Ecto neural progenitor cell (in vitro differentiated cells): Measurements from ENCODE around the gene ACKR3.

Experiments
- DNase-seq: peaks from one replicate; pipeline ENCODE4 v3.0.0-alpha.2; 2018; ENCODE audit warnings: low spot score

Gene ACKR3

DNA sequence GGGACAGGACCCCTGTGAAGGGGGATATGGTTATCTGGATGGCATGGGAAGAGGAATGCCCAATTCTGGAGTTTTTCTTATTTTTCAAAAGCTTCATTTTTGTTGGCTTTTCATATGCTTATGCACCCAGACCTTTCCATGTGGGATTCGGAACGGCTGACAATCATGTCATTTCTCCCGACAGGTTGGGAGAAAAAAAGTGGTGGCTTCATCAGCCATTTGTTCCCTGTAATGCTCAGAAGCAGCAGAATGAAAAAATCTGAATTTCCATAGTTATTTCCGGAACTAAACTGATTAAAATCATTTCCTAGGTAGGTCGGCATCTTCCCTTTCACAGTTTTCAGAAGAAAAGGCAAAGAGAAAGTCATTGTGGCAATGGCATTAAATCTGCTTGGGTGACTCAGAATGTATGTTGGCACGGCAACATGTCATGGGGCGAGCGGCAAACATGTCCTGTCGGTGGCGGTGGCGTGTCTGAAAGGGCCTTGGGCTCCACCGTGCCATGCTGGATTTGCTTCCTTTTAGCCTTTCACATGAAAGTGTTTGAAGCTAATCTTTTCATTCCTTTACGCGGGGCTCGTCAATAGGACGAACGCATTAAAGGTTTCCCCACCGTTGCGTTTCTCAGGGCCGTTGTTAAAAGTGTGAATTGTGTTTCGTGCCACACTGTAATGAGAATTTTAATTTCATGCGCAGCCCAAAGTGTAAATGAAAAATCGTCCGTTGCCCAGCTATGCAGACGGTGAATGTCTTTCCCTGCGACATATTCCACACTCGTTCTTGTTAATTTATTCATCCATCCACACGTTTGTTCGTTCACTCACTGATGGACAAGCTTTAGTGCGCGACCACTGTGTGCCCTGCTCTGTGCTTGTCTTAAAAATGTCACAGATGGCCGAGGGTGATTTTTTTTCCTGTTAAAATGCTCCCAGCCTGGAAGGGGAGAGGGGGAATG is 18.5 kb downstream of the ACKR3 start:
- no peak for DNase-seq

GRCh38 chr2:236588932-236589592 is 19.4 kb downstream of the ACKR3 start:
- no peak for DNase-seq

GRCh38 chr2:236590846-236591245 is 21.2 kb downstream of the ACKR3 start:
- DNase-seq, result no peak

- no peak for DNase-seq
Observed at GRCh38 chr2:236592821-236593220, 23.2 kb downstream of the ACKR3 start.

GRCh38 chr2:236593531-236593930 is 23.9 kb downstream of the ACKR3 start:
- no peak for DNase-seq

DNA sequence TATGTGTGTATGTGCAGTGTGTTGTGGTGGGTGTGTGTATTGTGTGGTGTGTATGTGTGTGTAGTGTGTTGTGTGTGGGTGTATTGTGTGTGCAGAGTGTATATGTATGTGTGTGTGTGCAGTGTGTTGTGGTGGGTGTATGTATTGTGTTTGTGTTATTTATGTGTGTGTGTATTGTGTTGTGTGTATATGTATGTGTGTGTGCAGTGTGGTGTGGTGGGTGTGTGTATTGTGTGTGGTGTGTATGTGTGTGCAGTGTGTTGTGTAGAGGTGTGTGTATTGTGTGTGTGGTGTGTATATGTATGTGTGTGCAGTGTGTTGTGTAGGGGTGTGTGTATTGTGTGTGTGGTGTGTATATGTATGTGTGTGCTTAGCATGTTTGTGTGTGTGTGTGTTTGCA is 24.3 kb downstream of the ACKR3 start:
- no peak for DNase-seq

DNA sequence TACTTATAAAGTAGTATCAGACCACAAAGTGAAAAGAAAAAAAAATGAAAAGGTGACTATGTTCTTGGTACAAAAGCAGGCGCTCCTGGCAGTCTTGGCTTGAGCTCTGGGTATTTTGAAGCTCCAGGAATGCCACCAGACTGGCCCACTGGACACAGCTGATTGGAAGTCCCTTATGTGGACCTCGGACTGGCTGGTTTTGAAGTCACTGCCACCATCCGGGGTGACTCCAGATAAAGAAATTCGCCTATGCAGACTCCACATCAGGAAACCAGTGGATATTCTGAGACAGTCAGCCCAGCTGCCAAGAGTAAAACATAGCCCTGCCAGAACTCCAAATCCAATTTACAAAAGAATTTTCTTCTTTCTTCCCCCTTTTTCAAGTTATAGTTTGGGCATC is 28.0 kb downstream of the ACKR3 start:
- DNase-seq, result no peak

- DNase-seq, result no peak
Observed at GRCh38 chr2:236599059-236599458, 29.4 kb downstream of the ACKR3 start.

DNA sequence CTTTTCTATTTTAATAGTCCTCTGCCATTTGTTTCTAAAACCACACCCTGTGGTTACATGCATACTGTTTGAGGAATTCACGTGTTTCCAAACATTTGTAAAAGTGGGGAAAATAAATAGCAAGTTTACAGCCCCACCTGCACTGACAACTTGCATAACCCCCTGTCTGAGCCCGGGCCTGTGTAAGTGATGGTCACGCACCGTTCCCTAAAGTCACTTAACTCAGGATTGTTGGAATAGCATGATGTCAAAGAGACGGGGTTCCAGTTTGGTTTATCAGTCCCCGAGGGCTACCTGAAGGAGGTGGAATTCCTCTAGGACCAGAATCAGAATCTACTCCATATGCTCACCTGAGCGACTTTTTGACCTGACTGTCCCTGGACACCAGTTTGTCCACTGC is 30.5 kb downstream of the ACKR3 start:
- no peak for DNase-seq

DNA sequence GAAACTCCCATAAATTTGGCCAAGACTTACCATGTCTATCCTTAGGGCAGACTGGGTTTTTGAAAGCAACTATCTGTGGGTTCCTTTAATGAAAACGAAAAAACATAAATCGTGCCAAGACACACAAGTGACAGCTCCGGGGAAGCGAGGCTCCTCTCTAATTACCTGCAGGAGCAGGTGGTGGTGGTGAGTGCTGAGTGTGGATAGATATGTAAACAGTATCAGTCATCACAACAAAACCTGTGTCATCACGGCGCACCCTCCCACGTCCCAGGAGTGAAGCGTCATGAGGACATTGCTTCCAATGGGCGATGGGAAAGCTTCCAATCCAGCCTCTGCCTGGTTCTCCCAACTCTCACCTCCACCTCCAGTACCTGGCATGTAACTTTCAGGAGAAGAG is 31.3 kb downstream of the ACKR3 start:
- no peak for DNase-seq

DNA sequence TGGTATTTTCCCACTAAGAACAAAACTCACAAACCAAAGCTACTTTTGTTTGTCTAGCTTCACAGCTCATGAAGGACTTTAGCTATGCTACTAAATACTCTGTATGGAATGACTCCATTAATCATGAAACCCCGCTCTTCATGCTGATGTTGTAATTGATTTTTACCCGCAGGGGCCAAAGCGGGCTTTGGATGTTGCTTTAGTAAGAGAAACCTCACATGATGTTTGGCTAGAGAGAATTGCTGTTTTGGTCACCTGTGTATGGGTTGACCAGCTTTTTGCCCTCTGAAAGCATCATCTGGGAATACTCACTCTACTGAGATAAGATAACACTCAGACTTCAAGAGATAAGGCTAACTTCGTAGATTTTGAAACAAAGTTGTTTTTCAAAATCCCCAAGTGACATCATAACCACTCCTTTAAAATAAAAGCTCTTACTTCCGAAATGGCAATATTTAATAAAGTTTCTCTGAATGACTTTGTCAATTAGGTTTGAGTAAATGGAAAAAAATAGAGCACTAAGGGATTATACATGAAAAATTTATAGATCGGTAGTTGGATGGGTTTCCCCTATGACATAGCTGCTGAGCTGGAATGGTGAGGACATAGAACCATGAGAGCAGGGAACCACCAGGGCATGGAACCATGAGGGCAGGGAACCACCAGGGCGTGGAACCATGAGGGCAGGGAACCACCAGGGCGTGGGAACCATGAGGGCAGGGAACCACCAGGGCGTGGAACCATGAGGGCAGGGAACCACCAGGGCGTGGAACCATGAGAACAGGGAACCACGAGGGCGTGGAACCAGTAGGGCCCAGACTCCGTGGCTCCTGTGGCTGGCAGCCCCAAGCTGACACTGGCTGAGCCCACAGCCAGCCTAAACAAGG is 31.9 kb downstream of the ACKR3 start:
- DNase-seq, result no peak

DNA sequence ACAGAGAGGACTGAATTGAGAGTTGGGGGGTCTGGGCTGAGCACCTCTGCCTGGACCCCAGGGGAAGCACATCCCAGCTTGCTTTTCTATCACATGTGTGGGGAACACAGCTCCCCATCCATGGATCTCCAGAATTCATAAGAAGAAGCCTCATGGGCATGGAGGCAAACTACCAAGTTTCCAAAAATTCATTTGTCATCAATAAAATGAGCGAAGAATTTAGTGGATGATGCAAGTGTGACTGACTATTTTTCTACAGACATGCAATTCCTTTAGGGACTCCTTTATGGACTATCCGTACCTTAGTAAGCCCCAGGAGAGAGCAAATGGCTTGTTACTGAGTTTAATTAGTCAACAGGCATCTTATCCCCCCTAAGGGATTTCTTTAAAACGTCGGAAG is 33.1 kb downstream of the ACKR3 start:
- DNase-seq, result no peak

GRCh38 chr2:236603361-236604015 is 33.9 kb downstream of the ACKR3 start:
- no peak for DNase-seq

DNA sequence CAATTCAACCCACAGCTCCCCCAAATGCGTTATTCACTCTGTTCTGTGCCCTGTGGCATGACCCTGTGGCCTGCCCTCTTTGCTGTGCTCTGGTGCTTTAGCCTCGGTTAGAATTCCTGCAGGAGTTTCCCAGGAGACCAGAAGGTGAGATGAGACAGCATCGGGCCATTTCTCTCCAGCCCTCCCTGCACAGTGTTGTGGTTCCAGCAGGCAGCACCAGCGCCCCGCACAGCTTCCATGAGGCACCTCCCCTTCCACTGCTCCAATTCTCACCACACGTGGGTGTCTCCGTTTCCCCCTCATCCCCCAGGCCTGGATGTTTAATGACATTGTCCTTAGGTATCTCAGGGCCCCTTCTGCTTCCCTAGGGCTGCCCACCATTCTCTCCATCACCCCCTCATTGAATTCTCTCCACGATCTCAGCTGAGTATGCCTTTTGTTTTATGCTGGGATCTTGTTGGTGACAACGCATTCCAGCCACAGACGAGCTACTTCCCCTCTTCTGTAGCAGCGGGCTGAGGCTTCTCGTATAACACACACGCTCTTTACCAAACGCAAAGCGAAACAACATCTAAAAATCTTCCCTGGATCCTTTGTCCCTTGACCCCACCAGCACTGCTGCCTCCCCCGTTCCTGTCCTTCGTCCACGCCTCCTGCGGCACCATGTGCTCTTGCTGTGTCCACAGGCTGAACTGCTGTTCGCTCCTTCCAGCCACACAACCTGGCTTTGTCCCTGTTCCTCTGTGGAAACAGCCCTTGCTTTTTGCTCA is 35.1 kb downstream of the ACKR3 start:
- DNase-seq, result no peak

DNA sequence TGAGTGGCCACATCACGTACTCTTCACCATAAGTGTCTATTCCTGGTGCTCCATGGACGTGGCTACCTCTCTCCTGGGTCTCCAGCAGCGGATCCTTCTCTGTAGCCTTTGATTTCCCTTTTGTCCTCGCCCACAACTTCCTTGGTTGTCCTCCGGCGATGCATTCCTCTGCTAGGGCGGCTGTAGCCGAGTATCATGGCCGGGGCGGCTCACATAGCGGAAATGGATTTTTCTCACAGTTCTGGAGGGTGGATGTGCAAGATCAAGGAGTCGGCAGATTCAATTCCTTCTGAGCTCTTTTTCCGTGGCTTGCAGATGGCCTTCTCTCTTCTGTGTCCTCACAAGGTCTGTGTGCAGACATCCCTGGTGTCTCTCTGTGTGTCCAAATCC is 35.7 kb downstream of the ACKR3 start:
- DNase-seq, result no peak

DNA sequence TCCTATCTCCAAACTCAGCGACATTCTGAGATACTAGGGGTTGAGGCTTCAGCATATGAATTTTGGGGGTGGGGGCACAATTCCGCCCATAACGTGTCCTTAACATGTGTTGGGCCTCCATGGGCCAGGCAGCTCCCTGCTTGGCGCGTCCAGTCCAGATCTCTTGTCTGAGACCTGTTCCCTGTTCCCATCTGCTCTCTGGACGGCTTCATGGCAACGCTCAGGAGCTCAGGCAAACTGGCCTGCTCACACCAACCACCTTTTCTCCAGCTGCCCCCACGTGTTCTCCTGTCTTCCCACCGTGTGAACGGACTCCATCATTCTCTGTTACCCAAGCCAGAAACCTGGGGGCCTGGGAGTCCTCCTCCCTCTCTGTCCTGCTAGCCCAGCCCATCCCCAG is 36.4 kb downstream of the ACKR3 start:
- no peak for DNase-seq

GRCh38 chr2:236607471-236608187 is 38.0 kb downstream of the ACKR3 start:
- DNase-seq, result no peak

GRCh38 chr2:236608188-236608525 is 38.5 kb downstream of the ACKR3 start:
- DNase-seq, result no peak

GRCh38 chr2:236608710-236609109 is 39.1 kb downstream of the ACKR3 start:
- no peak for DNase-seq

DNA sequence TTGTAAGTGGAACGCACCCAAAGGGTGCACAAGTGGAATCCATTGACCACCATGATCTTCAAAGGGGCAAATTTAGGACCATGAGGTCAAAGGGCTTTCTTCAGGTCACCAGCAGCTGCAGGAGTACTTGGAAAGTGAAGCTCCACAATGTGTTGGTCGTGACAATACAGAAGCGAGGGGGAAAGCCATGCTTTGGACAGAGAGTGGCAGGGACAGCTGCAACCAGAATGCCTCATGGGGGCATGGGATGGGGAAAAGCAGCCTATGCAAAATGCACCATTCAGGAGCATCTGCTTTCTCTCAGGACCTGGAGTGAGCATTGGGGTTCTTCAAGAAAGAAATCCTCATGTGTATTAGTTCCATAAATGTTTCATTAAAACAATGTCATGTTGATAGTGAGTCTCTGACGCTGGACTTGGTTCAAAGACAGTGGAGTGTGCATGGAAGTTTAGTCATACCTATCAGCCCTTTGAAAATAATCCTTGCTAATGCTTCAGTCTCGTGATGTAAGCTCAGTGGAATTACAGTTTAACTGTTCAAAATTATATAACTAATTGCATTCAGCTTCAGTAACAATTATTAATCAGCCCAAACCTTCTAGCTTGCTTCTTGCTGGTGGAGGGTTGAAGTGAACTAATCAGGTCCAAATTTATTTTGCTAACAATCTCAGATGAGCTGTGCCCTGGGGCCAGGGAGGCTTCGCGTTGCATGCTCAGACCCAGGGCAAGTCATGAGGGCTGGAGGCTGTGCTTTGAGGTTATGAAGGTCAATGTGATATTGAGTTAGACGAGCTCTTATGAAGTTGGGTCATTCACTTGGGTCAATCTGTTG is 41.6 kb downstream of the ACKR3 start:
- no peak for DNase-seq
